Sigmoid colon (tissue), 7 donors: ENCODE results near the gene ZFPM1. TPM values are rescaled to one million over a fixed set of nuclear protein-coding genes. Genes with fewer than 3 reads are reported as not detected.

Source experiments
- DNase-seq: peaks from one replicate; pipeline ENCODE4 v3.0.0-alpha.2; 2019
- H3K27ac ChIP-seq, 4 donors: fragments of 200-600 bp; sonication (generic); one replicate each; pipeline ENCODE4 v1.5.1; 2016 to 2019; ENCODE audit warnings: mild to moderate bottlenecking in 1 of 4
- H3K27me3 ChIP-seq, 3 donors: fragments of 200-600 bp; sonication (generic); one replicate each; pipeline ENCODE4 v1.5.1; 2019; ENCODE audit warnings: mild to moderate bottlenecking in 1 of 3
- H3K36me3 ChIP-seq, 4 donors: fragments of 200-600 bp; sonication (generic); one replicate each; pipeline ENCODE4 v1.5.1; 2016 to 2019
- H3K4me1 ChIP-seq, 4 donors: fragments of 200-600 bp; sonication (generic); one replicate each; pipeline ENCODE4 v1.5.1; 2017 to 2019
- H3K4me3 ChIP-seq, 4 donors: fragments of 200-600 bp; sonication (generic); one replicate each; pipeline ENCODE4 v1.5.1; 2017 to 2019; ENCODE audit warnings: mild to moderate bottlenecking in 2 of 4, moderate library complexity in 1 of 4
- H3K9me3 ChIP-seq, 4 donors: fragments of 200-600 bp in 3 of 4; sonication (generic) in 3 of 4; one replicate each; pipeline versions ENCODE4 v1.5.1 to v1.6.1; 2013 to 2019
- CTCF ChIP-seq, 4 experiments: fragments of 450-650 bp in 3 of 4; fragments of 200-600 bp in 1 of 4; IDR thresholded peaks; one replicate each; pipeline ENCODE4 v1.5.1; 2016 to 2019; ENCODE audit warnings: antibody characterized with exemption in 4 of 4, mild to moderate bottlenecking in 3 of 4, moderate library complexity in 2 of 4
- EP300 ChIP-seq, 4 donors: sonication (generic); formaldehyde crosslinking; IDR thresholded peaks; one replicate each; pipeline ENCODE4 v1.6.1; 2017; ENCODE audit warnings: antibody characterized with exemption in 4 of 4
- POLR2A ChIP-seq, 2 donors: fragments of 450-650 bp; IDR thresholded peaks; one replicate each; pipeline ENCODE4 v1.6.1; 2016; ENCODE audit warnings: antibody characterized with exemption in 2 of 2, mild to moderate bottlenecking in 2 of 2, moderate library complexity in 2 of 2
- POLR2AphosphoS5 ChIP-seq, 4 donors: sonication (generic); formaldehyde crosslinking; IDR thresholded peaks; one replicate each; pipeline ENCODE4 v1.6.1; 2017; ENCODE audit warnings: antibody characterized with exemption in 4 of 4
- WGBS, 2 donors: extraction: QIAGEN DNeasy Blood & Tissue Kit; methylation state at CpG; one replicate each; pipeline ENCODE4 v1.1.7; 2013; 5-methylcytosine and 5-hydroxymethylcytosine counted together
- intact Hi-C: fragments of 100-400 bp; cut with DNase I; formaldehyde crosslinking; loops from one replicate; pipeline ENCODE4 v1.15.1; 2023
- polyA plus RNA-seq, 3 donors: library from polyadenylated mRNA; stranded (reverse); fragments of 200-250 nt; gene quantifications; one replicate each; pipeline ENCODE4 v1.2.3, GENCODE V29; 2013
- total RNA-seq, 4 donors: library from RNA; depleted of rRNA; stranded (reverse); fragments of >200 nt; gene quantifications; one replicate each; pipeline ENCODE4 v1.1.0, GENCODE V29; 2016
- donor health status: healthy with polysubstance abuse.
- donor health status: Bipolar disorder and iron deficiency.
- donor health status: healthy.

Gene ZFPM1
- total and polyA plus RNA-seq, 7 donors, result 0.27 to 3.7 (median 0.66) TPM

- 68 to 82% methylated on average over 14 of the region's 14 CpGs for WGBS, 2 donors
- H3K27me3 ChIP-seq, result peaks cover 0 to 20% (median 19%) of the 10 kb centered on the region in 3 donors
- no peak for DNase-seq
- H3K9me3 ChIP-seq, result no peaks in the 10 kb centered on the region
- no peaks in the 10 kb centered on the region for H3K36me3 ChIP-seq
- TF ChIP-seq EP300 (IDR thresholded peaks at IDR 0.05) (no peak), CTCF (IDR thresholded peaks at IDR 0.05) (no peak), POLR2A (IDR thresholded peaks at IDR 0.05) (no peak), POLR2AphosphoS5 (IDR thresholded peaks at IDR 0.05) (no peak)
- no peak overlapping the region for H3K27ac ChIP-seq
- no peak overlapping the region for H3K4me3 ChIP-seq
- intact Hi-C loops, result no loop called here
- H3K4me1 ChIP-seq, result peaks cover 0 to 14% (median 12%) of the 10 kb centered on the region in 4 donors
These were observed 13.0 kb upstream of the ZFPM1 start for GRCh38 chr16:88440111-88440510.

- no peaks in the 10 kb centered on the region for H3K36me3 ChIP-seq
- H3K27me3 ChIP-seq, result peaks cover 0 to 20% (median 19%) of the 10 kb centered on the region in 3 donors
- H3K9me3 ChIP-seq, result no peaks in the 10 kb centered on the region
- intact Hi-C loops, result no loop called here
- TF ChIP-seq POLR2A (IDR thresholded peaks at IDR 0.05) (no peak), CTCF (IDR thresholded peaks at IDR 0.05) (no peak), POLR2AphosphoS5 (IDR thresholded peaks at IDR 0.05) (no peak), EP300 (IDR thresholded peaks at IDR 0.05) (no peak)
- peaks cover 0 to 14% (median 12%) of the 10 kb centered on the region in 4 donors for H3K4me1 ChIP-seq
- DNase-seq, result no peak
- no peak overlapping the region for H3K27ac ChIP-seq
- H3K4me3 ChIP-seq, result no peak overlapping the region
- 67 to 78% methylated on average over 24 of the region's 24 CpGs for WGBS, 2 donors
These were observed 12.2 kb upstream of the ZFPM1 start for GRCh38 chr16:88440686-88441405.

GRCh38 chr16:88441460-88441859, 11.6 kb upstream of the ZFPM1 start:
- Histone ChIP-seq H3K9me3 (no peaks in the 10 kb centered on the region), H3K27me3 (peaks cover 0 to 20% (median 19%) of the 10 kb centered on the region in 3 donors), H3K27ac (no peak overlapping the region), H3K4me1 (peaks cover 0 to 14% (median 12%) of the 10 kb centered on the region in 4 donors), H3K4me3 (no peak overlapping the region), H3K36me3 (no peaks in the 10 kb centered on the region)
- TF ChIP-seq CTCF (IDR thresholded peaks at IDR 0.05) (no peak), POLR2AphosphoS5 (IDR thresholded peaks at IDR 0.05) (no peak), POLR2A (IDR thresholded peaks at IDR 0.05) (no peak), EP300 (IDR thresholded peaks at IDR 0.05) (no peak)
- intact Hi-C loops, result no loop called here
- WGBS, 2 donors, result 66 to 81% methylated on average over 14 of the region's 14 CpGs
- DNase-seq, result no peak

- WGBS, 2 donors, result 45 to 77% methylated on average over 9 of the region's 9 CpGs
- H3K9me3 ChIP-seq, result no peaks in the 10 kb centered on the region
- DNase-seq, result no peak
- no peak overlapping the region for H3K27ac ChIP-seq
- no peaks in the 10 kb centered on the region for H3K36me3 ChIP-seq
- no peak for TF ChIP-seq EP300 (IDR thresholded peaks at IDR 0.05)
- TF ChIP-seq POLR2A (IDR thresholded peaks at IDR 0.05), result no peak
- no peak for TF ChIP-seq CTCF (IDR thresholded peaks at IDR 0.05)
- TF ChIP-seq POLR2AphosphoS5 (IDR thresholded peaks at IDR 0.05), result no peak
- H3K4me1 ChIP-seq, result peaks cover 0 to 12% (median 9%) of the 10 kb centered on the region in 4 donors
- no peak overlapping the region for H3K4me3 ChIP-seq
- intact Hi-C loops, result no loop called here
- H3K27me3 ChIP-seq, result peaks cover 0 to 22% (median 19%) of the 10 kb centered on the region in 3 donors
These were observed 10.7 kb upstream of the ZFPM1 start for GRCh38 chr16:88442383-88442726.
